Measurements from ENCODE around the gene DHRS7.

GRCh38 chr14:60097974-60098373, 67.2 kb downstream of the DHRS7 start:
- TF ChIP-seq, protein P1, sequence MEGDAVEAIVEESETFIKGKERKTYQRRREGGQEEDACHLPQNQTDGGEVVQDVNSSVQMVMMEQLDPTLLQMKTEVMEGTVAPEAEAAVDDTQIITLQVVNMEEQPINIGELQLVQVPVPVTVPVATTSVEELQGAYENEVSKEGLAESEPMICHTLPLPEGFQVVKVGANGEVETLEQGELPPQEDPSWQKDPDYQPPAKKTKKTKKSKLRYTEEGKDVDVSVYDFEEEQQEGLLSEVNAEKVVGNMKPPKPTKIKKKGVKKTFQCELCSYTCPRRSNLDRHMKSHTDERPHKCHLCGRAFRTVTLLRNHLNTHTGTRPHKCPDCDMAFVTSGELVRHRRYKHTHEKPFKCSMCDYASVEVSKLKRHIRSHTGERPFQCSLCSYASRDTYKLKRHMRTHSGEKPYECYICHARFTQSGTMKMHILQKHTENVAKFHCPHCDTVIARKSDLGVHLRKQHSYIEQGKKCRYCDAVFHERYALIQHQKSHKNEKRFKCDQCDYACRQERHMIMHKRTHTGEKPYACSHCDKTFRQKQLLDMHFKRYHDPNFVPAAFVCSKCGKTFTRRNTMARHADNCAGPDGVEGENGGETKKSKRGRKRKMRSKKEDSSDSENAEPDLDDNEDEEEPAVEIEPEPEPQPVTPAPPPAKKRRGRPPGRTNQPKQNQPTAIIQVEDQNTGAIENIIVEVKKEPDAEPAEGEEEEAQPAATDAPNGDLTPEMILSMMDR (conservative IDR thresholded peaks at IDR 0.05; ENCODE audit: low read length): no peak
- no peak for TF ChIP-seq EZH2phosphoT487 (IDR thresholded peaks at IDR 0.05; ENCODE audit: borderline replicate concordance)
